MCF 10A (cell line): Measurements from ENCODE around the gene GIMAP7. TPM values are rescaled to one million over a fixed set of nuclear protein-coding genes. Genes with fewer than 3 reads are reported as not detected.
"Not testable (repeated sequence)": the region's sequence is repeated elsewhere in the genome, so short reads cannot be mapped to it uniquely, and the experiment has no call there.

ENCODE experiments used
- BruUV-seq: library from RNA; stranded (reverse); fragments of 400-500 nt; replicated peaks from 2 replicates; lab custom pipeline; 2021; lab: Mats Ljungman, UMichigan
- CTCF ChIA-PET: fragments of 300-600 bp; sonication (Branson Sonifier 250); formaldehyde crosslinking; extraction: SDS; loops from one replicate; lab custom pipeline; 2021; ENCODE audit warnings: antibody characterized with exemption, inconsistent platforms; lab: Yijun Ruan, JAX
- POLR2A ChIA-PET: fragments of 300-600, 350-650 bp; sonication (Branson Sonifier 250); formaldehyde crosslinking; extraction: SDS; loops from one replicate; lab custom pipeline; 2020; ENCODE audit warnings: antibody characterized with exemption, inconsistent platforms; lab: Yijun Ruan, JAX
- DNase-seq: peaks from one replicate; pipeline ENCODE4 v3.0.0-alpha.2; 2018; ENCODE audit not compliant: unreplicated experiment
- H3K27ac Mint-ChIP-seq: one replicate; pipeline ENCODE4 v1.8.0; 2022; ENCODE audit warnings: mild to moderate bottlenecking, low read depth, mixed read lengths; ENCODE audit not compliant: unreplicated experiment
- H3K27me3 Mint-ChIP-seq: one replicate; pipeline ENCODE4 v1.8.0; 2022; ENCODE audit warnings: mixed read lengths; ENCODE audit not compliant: insufficient read depth, unreplicated experiment
- H3K36me3 Mint-ChIP-seq: one replicate; pipeline ENCODE4 v1.8.0; 2022; ENCODE audit warnings: mild to moderate bottlenecking, moderate library complexity, mixed read lengths; ENCODE audit not compliant: insufficient read depth, unreplicated experiment
- H3K4me1 Mint-ChIP-seq: one replicate; pipeline ENCODE4 v1.8.0; 2022; ENCODE audit warnings: mixed read lengths; ENCODE audit not compliant: insufficient read depth, unreplicated experiment
- H3K4me3 Mint-ChIP-seq: one replicate; pipeline ENCODE4 v1.8.0; 2022; ENCODE audit warnings: mild to moderate bottlenecking, moderate library complexity, mixed read lengths; ENCODE audit not compliant: unreplicated experiment
- H3K9me3 Mint-ChIP-seq: one replicate; pipeline ENCODE4 v1.8.0; 2022; ENCODE audit warnings: mixed read lengths; ENCODE audit not compliant: unreplicated experiment
- intact Hi-C: fragments of 100-400 bp; cut with micrococcal nuclease; formaldehyde crosslinking; loops from 2 replicates; pipeline ENCODE4 v1.14.1; 2022
- total RNA-seq: library from RNA; stranded (reverse); gene quantifications from 2 replicates; pipeline ENCODE4 v1.2.3, GENCODE V29; 2022
- TF ChIP-seq, protein P1 (sequence below): fragments of 200-600 bp; IDR thresholded peaks from one replicate; pipeline ENCODE4 v1.8.0; 2022; ENCODE audit warnings: antibody characterized with exemption, mild to moderate bottlenecking; ENCODE audit not compliant: unreplicated experiment

Gene GIMAP7
- total RNA-seq, 1 experiment from 2014 or later: not detected

DNA sequence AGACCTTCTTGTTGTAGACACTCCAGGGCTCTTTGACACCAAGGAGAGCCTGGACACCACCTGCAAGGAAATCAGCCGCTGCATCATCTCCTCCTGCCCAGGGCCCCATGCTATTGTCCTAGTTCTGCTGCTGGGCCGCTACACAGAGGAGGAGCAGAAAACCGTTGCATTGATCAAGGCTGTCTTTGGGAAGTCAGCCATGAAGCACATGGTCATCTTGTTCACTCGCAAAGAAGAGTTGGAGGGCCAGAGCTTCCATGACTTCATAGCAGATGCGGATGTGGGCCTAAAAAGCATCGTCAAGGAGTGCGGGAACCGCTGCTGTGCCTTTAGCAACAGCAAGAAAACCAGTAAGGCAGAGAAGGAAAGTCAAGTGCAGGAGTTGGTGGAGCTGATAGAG is 5.5 kb downstream of the GIMAP7 start:
- no peak for DNase-seq
- POLR2A ChIA-PET: no interaction called here
- H3K36me3 Mint-ChIP-seq: no peaks in the 10 kb centered on the region
- TF ChIP-seq, protein P1, sequence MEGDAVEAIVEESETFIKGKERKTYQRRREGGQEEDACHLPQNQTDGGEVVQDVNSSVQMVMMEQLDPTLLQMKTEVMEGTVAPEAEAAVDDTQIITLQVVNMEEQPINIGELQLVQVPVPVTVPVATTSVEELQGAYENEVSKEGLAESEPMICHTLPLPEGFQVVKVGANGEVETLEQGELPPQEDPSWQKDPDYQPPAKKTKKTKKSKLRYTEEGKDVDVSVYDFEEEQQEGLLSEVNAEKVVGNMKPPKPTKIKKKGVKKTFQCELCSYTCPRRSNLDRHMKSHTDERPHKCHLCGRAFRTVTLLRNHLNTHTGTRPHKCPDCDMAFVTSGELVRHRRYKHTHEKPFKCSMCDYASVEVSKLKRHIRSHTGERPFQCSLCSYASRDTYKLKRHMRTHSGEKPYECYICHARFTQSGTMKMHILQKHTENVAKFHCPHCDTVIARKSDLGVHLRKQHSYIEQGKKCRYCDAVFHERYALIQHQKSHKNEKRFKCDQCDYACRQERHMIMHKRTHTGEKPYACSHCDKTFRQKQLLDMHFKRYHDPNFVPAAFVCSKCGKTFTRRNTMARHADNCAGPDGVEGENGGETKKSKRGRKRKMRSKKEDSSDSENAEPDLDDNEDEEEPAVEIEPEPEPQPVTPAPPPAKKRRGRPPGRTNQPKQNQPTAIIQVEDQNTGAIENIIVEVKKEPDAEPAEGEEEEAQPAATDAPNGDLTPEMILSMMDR: no peak
- CTCF ChIA-PET: interaction anchor here (0.6 to 0.7 kb wide), 2 partner anchors 102 to 1023 kb away, joined by 3 read pairs; no protein-coding TSS in a partner anchor
- H3K9me3 Mint-ChIP-seq: no peaks in the 10 kb centered on the region
- peaks cover 50% of the 10 kb centered on the region for H3K27me3 Mint-ChIP-seq
- intact Hi-C loops: no loop called here
- BruUV-seq: no TSS peak
- no peaks in the 10 kb centered on the region for H3K4me1 Mint-ChIP-seq
- H3K27ac Mint-ChIP-seq: no peak overlapping the region
- H3K4me3 Mint-ChIP-seq: no peak overlapping the region

DNA sequence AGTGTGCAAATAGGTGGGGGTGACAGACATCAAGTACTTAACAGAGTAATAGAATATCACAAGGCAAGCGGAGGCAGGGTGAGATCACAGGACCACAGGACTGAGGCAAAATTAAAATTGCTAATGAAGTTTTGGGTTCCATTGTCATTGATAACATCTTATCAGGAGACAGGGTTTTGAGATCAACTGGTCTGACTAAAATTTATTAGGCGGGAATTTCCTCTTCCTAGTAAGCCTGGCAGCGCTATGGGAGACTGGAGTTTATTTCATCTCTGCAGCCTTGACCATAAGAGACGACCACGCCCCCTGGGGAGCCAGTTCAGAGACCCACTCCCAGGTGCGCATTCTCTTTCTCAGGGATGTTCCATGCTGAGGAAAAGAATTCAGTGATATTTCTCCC is 8.3 kb downstream of the GIMAP7 start:
- CTCF ChIA-PET, BruUV-seq, DNase-seq, H3K4me3 Mint-ChIP-seq, H3K27ac Mint-ChIP-seq, intact Hi-C loops, H3K4me1 Mint-ChIP-seq, POLR2A ChIA-PET, H3K36me3 Mint-ChIP-seq, H3K9me3 Mint-ChIP-seq: not testable (repeated sequence)
- H3K27me3 Mint-ChIP-seq: peaks cover 34% of the 10 kb centered on the region

DNA sequence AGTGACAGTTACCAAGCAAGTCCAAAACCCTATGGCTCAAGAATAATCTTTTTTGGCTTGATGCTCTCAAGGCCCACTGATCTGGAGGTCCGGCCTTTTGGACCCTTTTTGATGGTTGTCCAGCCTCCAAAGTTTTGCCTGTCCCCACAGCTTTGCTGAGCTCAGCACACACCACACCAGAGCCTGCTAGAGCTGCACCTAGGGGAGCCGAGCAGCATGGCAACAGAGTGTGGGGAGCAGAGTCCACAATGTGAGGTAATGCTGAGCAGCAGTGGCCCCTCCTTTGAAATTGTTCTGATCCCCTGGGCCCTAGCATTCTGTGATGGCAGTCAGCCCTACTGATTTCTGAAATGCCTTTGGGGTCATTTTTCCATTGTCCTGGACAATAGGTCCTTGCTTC is 9.3 kb downstream of the GIMAP7 start:
- H3K27ac Mint-ChIP-seq: no peak overlapping the region
- peaks cover 23% of the 10 kb centered on the region for H3K27me3 Mint-ChIP-seq
- CTCF ChIA-PET: interaction anchor here (0.6 kb wide), 1 partner anchor 131 kb away, joined by 3 read pairs; no protein-coding TSS in a partner anchor
- intact Hi-C loops: no loop called here
- POLR2A ChIA-PET: no interaction called here
- no peaks in the 10 kb centered on the region for H3K9me3 Mint-ChIP-seq
- H3K4me3 Mint-ChIP-seq: no peak overlapping the region
- DNase-seq: no peak
- TF ChIP-seq, protein P1: no peak
- no peaks in the 10 kb centered on the region for H3K4me1 Mint-ChIP-seq
- no peaks in the 10 kb centered on the region for H3K36me3 Mint-ChIP-seq
- no TSS peak for BruUV-seq

DNA sequence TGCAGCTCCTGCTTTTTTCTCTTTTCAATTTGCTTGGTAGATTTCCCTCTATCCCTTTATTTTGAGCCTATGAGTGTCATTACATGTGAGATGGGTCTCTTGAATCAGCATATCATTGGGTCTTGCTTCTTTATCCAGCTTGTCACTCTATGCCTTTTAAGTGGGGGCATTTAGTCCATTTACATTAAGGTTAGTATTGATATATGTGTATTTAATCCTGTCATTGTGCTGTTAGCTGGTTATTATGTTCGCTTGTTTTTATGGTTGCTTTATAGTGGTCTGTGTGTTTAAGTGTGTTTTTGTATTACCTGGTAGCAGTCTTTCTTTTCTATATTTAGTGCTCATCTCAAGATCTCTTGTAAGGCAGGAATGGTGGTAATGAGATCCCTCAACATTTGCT is 17.0 kb downstream of the GIMAP7 start:
- no peaks in the 10 kb centered on the region for H3K36me3 Mint-ChIP-seq
- CTCF ChIA-PET: no interaction called here
- intact Hi-C loops: no loop called here

More for the DNA sequence above, 17.0 kb downstream of the GIMAP7 start:
- Mint-ChIP-seq H3K27ac (no peak overlapping the region), H3K27me3 (no peaks in the 10 kb centered on the region), H3K4me1 (no peaks in the 10 kb centered on the region), H3K9me3 (peaks cover 20% of the 10 kb centered on the region), H3K4me3 (no peak overlapping the region)
- BruUV-seq: no TSS peak
- POLR2A ChIA-PET: no interaction called here
- no peak for DNase-seq
- TF ChIP-seq, protein P1: no peak
